Stimulated activated CD4-positive, alpha-beta T cell treated with anti-CD3 and anti-CD28 coated beads, Interleukin-4, amount 100 ng/mL, for 1 hour (primary cell): ENCODE measurements around the gene SLC18A3.

Experiments
- DNase-seq: peaks from one replicate; pipeline ENCODE4 v3.0.0-alpha.2; 2020

Gene SLC18A3

GRCh38 chr10:49629431-49629881, 19.3 kb downstream of the SLC18A3 start:
- no peak for DNase-seq

GRCh38 chr10:49631975-49632374, 21.9 kb downstream of the SLC18A3 start:
- no peak for DNase-seq

- DNase-seq: no peak
Measured at GRCh38 chr10:49632406-49633317, 22.6 kb downstream of the SLC18A3 start.

GRCh38 chr10:49633327-49634068, 23.4 kb downstream of the SLC18A3 start:
- DNase-seq: no peak

GRCh38 chr10:49634069-49634660, 24.1 kb downstream of the SLC18A3 start:
- no peak for DNase-seq

- no peak for DNase-seq
Measured at GRCh38 chr10:49642311-49642710, 32.2 kb downstream of the SLC18A3 start.

GRCh38 chr10:49643241-49644034, 33.3 kb downstream of the SLC18A3 start:
- DNase-seq: no peak

- DNase-seq: no peak
Measured at GRCh38 chr10:49644035-49644646, 34.0 kb downstream of the SLC18A3 start.

- DNase-seq: no peak
Measured at GRCh38 chr10:49645417-49645816, 35.3 kb downstream of the SLC18A3 start.

GRCh38 chr10:49645871-49646870, 36.1 kb downstream of the SLC18A3 start:
- DNase-seq: no peak

- no peak for DNase-seq
Measured at GRCh38 chr10:49647554-49647953, 37.4 kb downstream of the SLC18A3 start.

- DNase-seq: no peak
Measured at GRCh38 chr10:49647985-49648795, 38.1 kb downstream of the SLC18A3 start.

- DNase-seq: no peak
Measured at GRCh38 chr10:49649294-49649693, 39.2 kb downstream of the SLC18A3 start.

GRCh38 chr10:49649936-49650723, 40.0 kb downstream of the SLC18A3 start:
- DNase-seq: no peak

GRCh38 chr10:49650724-49651034, 40.6 kb downstream of the SLC18A3 start:
- no peak for DNase-seq

- no peak for DNase-seq
Measured at GRCh38 chr10:49651039-49651835, 41.1 kb downstream of the SLC18A3 start.

- DNase-seq: no peak
Measured at GRCh38 chr10:49651917-49652316, 41.8 kb downstream of the SLC18A3 start.
